AG04450 (cell line): Measurements from ENCODE around the gene STARD9. TPM values are rescaled to one million over a fixed set of nuclear protein-coding genes. Genes with fewer than 3 reads are reported as not detected.
A peak's percentile ranks its signal among the peaks of the same experiment; 100 is the strongest.

Experiments used
- CTCF ChIA-PET: fragments of 300-600, 350-600 bp; formaldehyde crosslinking; extraction: SDS; loops from one replicate; lab custom pipeline; 2022; ENCODE audit warnings: antibody characterized with exemption, inconsistent platforms; lab: Charles Lee
- POLR2A ChIA-PET: fragments of 350-600 bp; formaldehyde crosslinking; extraction: SDS; loops from one replicate; lab custom pipeline; 2021; ENCODE audit warnings: antibody characterized with exemption, inconsistent platforms; lab: Yijun Ruan, JAX
- DNase-seq: peaks from one replicate; pipeline ENCODE4 v3.0.0-alpha.2; 2011; ENCODE audit warnings: low read depth, low spot score
- H3K27ac ChIP-seq: one replicate; pipeline ENCODE4 v1.5.1; 2012; ENCODE audit warnings: low read depth, low read length, control low read depth
- H3K27me3 ChIP-seq: one replicate; pipeline ENCODE4 v1.6.0; 2012; ENCODE audit warnings: low read length; ENCODE audit not compliant: control insufficient read depth, insufficient read depth
- H3K4me3 ChIP-seq: 2 replicates; pipeline ENCODE4 v1.5.1; 2011; ENCODE audit warnings: mild to moderate bottlenecking, low read depth, low read length, control low read depth
- H3K9me3 ChIP-seq: 2 replicates; pipeline ENCODE4 v1.5.1; 2012; ENCODE audit warnings: low read length; ENCODE audit not compliant: control insufficient read depth, insufficient read depth
- CTCF ChIP-seq: IDR thresholded peaks from 2 replicates; pipeline ENCODE4 v1.5.1; 2011; ENCODE audit warnings: low read depth, low read length, control low read depth, inconsistent platforms
- polyA minus RNA-seq: library from RNA; depleted of rRNA, polyadenylated mRNA; stranded (reverse); fragments of >200 nt; gene quantifications from 2 replicates; pipeline ENCODE4 v1.2.3, GENCODE V29; 2011; rRNA and poly(A)+ RNA removed
- polyA plus RNA-seq: library from polyadenylated mRNA; depleted of rRNA; stranded (reverse); fragments of >200 nt; gene quantifications from 2 replicates; pipeline ENCODE4 v1.2.3, GENCODE V29; 2011; rRNA removed

STARD9 gene
- polyA plus RNA-seq (2.2 and 3.0 TPM in 2 replicates), polyA minus RNA-seq (6.2 and 6.3 TPM in 2 replicates)

GRCh38 chr15:42575188-42576039 lies at the start of gene STARD9:
STARD9 (plus strand) TSS chr15:42575606; CDS start chr15:42575716, 110 bp downstream.
- Histone ChIP-seq H3K9me3 (no peaks in the 10 kb centered on the region; the same call in 1 of the 2 replicates), H3K27ac (no peak within 1 kb of the TSS), H3K4me3 (peak within 1 kb of the TSS; percentile 84), H3K27me3 (no peaks in the 10 kb centered on the region)
- DNase-seq = peak; percentile 97
- CTCF ChIA-PET = no interaction called here
- no peak for TF ChIP-seq CTCF
- POLR2A ChIA-PET = interaction anchor here (0.6 to 1.7 kb wide), 6 partner anchors 12 to 85 kb away, joined by 3 to 5 read pairs (median 4); partner anchors contain the start of genes SNAP23 and ZNF106

DNA sequence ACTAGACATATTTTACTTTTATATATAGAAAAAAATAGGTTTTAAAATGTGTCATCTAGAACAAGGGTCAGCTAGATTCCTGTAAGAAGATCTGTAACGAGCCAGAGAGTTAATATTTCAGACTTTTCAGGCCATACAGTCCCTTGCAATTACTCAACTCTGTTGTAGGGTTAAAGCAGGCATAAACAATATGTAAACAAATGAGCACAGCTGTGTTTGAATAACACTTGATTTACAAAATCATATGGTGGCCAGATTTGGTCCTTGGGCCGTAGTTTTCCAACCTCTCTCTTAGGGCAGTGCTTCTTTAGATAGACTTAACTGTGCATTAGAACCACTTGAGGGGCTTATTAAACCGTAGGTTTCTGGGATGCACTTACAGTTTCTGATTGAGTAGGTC lies 46.4 kb upstream of the STARD9 start:
- no peak for DNase-seq
- H3K27ac ChIP-seq = no peak overlapping the region
- POLR2A ChIA-PET = interaction anchor here (1.0 kb wide), 1 partner anchor 33 kb away, joined by 3 read pairs; the partner anchor contains the start of gene SNAP23

DNA sequence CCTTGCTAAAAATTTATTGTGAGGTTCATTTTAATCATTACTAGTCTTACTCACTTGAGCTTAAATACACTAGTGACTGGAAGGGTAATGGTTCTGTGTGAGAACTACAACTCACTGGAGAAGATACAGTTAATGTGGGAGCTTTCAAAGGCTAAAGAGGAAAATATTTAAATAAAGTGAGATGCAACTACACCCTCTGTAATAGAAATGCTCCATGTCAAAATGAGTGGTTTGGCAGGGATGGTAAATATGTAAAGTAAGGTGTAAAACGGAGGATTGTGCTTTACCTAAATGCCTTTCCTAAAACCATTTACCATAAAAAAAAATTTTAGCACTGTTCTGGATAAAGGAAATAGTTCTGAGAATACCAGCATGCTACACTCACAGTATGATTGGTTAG lies 42.2 kb upstream of the STARD9 start:
- H3K4me3 ChIP-seq = no peak overlapping the region
- no peak for TF ChIP-seq CTCF
- no peak for DNase-seq
- H3K27me3 ChIP-seq = no peaks in the 10 kb centered on the region
- no peak overlapping the region for H3K27ac ChIP-seq
- H3K9me3 ChIP-seq = no peaks in the 10 kb centered on the region
- CTCF ChIA-PET = no interaction called here
- POLR2A ChIA-PET = interaction anchor here (1.2 kb wide), 1 partner anchor 42 kb away, joined by 3 read pairs; no protein-coding TSS in a partner anchor

More for the DNA sequence above, 46.4 kb upstream of the STARD9 start:
- CTCF ChIA-PET = interaction anchor here (1.2 kb wide), 1 partner anchor 123 kb away, joined by 3 read pairs; no protein-coding TSS in a partner anchor
- Histone ChIP-seq H3K9me3 (no peaks in the 10 kb centered on the region), H3K4me3 (no peak overlapping the region), H3K27me3 (no peaks in the 10 kb centered on the region)
- no peak for TF ChIP-seq CTCF

- POLR2A ChIA-PET = no interaction called here
- Histone ChIP-seq H3K27me3 (no peaks in the 10 kb centered on the region), H3K4me3 (no peak overlapping the region), H3K9me3 (no peaks in the 10 kb centered on the region; the same call in 1 of the 2 replicates), H3K27ac (no peak overlapping the region)
- CTCF ChIA-PET = interaction anchor here (0.8 kb wide), 1 partner anchor 48 kb away, joined by 3 read pairs; no protein-coding TSS in a partner anchor
- no peak for DNase-seq
- no peak for TF ChIP-seq CTCF
These were observed 30.4 kb upstream of the STARD9 start for GRCh38 chr15:42544853-42545629.
